Activated CD8-positive, alpha-beta memory T cell treated with anti-CD3 and anti-CD28 coated beads for 1 hour (primary cell): ENCODE measurements around the gene NAGS.
"Not testable (repeated sequence)": the region's sequence is repeated elsewhere in the genome, so short reads cannot be mapped to it uniquely, and the experiment has no call there.

Source experiments
- DNase-seq, 2 donors: peaks; one replicate each; pipeline ENCODE4 v3.0.0-alpha.2; 2020; ENCODE audit warnings: low read depth in 1 of 2; ENCODE audit errors: extremely low read depth in 1 of 2

NAGS gene

DNA sequence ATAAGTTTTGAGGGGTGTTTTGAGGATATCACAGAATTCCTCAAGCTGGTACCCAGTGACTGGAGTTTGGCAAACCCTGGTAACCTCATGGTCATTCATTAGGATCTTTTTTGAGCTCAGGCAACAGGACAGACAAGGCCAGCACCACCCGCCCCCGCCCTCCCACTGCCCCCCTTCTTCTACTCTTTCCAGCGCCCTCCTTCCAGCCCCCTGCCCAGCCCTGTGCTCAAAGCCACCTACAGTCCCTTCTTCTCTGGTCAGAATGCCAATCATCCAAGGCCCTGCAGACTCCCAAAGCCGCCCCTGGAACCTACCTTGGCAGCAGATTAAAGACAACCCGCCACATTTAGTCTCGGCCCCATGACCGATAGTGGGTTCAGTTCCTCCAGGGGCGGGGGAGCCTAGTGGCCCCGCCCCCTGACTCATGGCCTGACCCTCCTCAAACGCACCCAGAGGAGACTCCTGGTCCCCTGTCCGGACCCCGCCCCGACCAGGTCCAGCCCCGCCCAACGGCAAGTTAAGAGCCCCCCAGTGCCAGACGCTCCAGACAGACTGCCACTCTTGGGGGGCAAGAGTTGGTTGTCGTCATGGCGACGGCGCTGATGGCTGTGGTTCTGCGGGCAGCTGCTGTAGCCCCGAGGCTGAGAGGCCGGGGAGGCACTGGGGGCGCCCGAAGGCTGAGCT is at the start of gene NAGS:
NAGS (plus strand) TSS at position 546 of the 684 bp plus-strand sequence; CDS start at position 588, 42 bp downstream.
- DNase-seq, result no peak

DNA sequence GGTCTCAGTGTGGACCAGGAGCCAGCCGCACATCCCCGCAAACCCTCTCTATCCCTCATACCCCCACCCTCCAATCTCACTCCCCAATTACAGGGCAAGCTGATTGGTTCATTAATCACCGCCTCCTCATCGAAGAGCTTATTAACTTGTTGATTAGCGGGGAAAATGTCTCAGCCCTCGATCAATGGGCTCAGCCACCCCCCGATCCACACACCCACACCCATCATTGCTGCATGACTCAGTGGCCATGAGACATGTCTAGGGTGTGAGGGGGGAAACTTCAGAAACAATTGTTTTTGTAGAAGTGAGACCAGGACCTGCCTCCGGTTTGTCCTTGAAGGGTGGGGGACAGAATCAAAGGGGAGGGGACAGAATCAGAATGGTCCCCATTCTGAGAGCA is 48.2 kb upstream of the NAGS start:
- DNase-seq, result no peak

- DNase-seq, result no peak
Measured at GRCh38 chr17:43958748-43959352, 45.6 kb upstream of the NAGS start.

DNA sequence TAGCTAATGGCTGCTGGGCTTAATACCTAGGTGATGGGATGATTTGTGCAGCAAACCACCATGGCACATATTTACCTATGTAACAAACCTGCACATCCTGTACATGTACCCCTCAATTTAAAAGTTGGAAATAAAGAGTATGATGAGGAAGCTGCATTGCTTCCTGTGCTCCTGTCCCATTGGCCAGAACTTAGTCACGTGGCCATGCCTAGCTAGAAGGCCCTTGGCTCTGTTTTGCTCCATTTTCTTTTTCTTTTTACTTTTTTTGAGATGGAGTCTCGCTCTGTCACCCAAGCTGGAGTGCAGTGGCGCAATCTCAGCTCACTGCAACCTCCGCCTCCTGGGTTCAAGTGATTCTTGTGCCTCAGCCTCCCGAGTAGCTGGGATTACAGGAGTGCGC is 43.1 kb upstream of the NAGS start:
- not testable (repeated sequence) for DNase-seq

GRCh38 chr17:43961954-43962353 is 42.5 kb upstream of the NAGS start:
- no peak for DNase-seq

DNA sequence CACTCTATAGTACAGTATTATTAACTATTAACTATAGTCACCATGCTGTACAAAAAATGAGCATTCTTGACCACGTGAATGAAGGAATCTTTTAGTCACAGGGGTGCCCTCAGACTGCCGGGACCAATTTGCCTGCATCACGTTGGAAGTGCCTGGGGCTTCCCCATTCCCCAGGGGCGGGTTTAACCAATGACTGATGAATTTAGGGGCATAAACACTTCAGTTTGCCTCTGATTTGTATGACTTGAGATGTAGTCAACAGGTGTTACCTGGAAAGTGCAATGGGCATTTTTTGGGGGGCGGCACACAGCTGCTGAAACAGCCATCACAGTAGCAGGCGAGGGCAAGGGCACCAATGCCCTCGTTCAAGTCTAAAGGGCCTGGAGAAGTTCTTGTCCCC is 41.9 kb upstream of the NAGS start:
- no peak for DNase-seq

DNA sequence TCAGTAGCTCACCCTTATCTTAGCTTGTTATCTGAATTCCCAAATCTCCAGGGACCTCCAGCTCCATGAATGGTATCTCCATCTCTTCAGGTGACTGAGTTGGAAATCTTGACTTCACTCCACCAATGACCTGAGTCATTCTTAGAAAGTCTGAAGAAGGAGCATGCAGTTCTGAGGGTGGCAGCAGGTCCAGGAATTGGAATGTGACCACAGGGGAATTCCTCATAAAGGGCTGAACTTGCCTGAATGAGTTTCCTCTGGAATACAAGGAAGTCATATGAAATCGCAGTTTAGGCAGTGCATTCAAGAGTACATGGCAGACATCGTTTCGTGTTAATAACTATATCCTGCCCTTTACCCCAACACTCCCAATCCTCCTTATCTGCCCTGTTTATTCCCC is 38.1 kb upstream of the NAGS start:
- no peak for DNase-seq

DNA sequence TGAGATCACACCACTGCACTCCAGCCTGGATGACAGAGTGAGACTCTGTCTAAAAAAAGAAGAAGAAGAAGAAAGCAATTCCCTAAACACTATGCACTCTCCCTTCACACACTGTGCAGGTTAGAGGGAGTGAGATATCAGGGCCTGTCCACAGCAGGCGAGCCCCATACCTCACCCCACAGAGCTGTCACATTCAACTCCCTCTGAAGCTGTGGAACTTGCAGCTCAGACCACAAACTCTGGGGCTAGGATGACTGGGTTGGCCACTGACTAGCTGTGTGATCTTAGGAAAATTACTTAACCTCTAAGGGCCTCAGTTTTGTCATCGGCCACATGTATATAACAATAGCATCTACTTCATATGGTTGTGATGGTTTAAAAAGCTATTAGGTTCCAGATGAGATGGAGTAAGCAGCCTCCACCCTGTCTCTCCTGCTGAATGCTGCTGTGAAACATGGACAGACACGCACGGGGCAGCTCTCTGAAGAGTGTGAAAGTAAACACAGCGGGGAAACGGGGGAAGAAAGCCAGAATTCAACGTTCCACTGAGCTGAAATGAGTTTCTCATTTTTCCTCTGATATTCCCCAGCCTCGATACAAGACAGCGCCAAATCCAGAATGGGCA is 37.1 kb upstream of the NAGS start:
- DNase-seq, result no peak

- no peak for DNase-seq
Measured at GRCh38 chr17:43970366-43970765, 34.1 kb upstream of the NAGS start.

DNA sequence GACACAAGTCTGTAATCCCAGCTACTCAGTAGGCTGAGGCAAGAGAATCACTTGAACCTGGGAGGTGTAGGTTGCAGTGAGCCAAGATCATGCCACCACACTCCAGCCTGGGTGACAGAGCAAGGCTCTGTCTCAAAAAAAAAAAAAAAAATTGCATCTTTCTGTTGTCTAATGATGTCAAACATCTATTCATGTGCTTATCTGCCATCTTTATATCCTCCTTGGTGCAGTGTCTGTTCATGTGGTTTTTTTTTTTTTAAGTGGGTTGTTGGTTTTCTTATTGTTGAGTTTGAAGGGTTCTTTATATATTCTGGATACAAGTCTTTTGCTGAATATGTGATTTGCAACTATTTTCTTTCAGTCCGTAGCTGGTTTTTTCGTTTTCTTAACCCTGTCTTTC is 33.0 kb upstream of the NAGS start:
- DNase-seq, result not testable (repeated sequence)

GRCh38 chr17:43972444-43973212 is 31.8 kb upstream of the NAGS start:
- DNase-seq, result not testable (repeated sequence)

GRCh38 chr17:43974382-43975266 is 29.8 kb upstream of the NAGS start:
- no peak for DNase-seq

DNA sequence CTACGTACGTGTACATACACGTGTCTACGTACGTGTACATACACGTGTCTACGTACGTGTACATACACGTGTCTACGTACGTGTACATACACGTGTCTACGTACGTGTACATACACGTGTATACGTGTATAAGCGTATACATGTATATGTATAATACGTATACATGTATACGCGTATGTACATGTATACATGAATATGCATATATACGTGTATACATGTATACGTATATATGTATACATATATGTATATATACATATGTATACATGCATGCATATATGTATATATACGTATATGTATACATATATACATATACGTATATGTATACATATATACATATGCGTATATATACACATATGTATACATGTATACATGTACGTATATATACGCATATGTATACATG is 28.5 kb upstream of the NAGS start:
- DNase-seq, result no peak

DNA sequence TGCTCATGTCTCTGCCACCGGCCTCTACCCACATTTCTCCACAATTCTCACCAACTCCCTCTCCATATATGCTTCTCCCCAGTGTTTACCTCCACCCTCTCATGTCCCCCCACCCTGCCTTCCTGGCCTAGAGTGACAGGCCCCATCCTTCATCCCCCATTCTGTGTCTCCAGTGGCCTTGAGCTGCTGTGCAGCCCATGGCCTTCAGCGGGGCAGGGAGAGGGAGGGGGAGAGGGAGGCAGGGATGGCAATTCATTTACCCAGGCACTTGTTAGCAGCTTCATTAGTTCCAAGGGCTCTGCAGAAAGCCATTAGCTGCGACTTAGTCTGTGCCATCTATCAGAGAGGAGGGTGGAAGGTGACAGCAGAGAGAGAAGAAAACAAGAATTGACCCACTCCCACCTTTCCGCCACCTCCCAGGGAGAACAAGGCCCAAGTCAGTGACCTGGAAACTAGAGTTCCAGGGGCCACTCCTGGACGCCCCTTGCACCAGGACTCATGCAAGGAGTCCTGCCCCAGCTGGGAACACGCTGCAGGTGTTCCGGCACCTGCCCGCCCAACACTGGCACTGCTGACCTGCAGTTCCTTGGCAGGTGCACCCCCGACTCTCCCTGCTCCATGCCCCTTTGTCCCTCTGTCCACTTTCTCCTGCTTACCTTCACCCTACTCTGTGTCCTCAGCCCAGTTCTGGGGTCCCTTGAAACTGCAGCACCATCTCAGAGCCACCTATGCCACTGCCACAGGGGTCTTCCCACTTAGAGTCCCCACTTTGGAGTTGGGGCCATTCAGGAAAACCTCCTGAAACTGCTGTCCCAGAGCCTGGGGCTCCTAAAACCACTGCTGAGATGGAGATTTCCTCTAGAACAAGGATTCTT is 27.2 kb upstream of the NAGS start:
- DNase-seq, result no peak

- no peak for DNase-seq
Measured at GRCh38 chr17:43978078-43978477, 26.3 kb upstream of the NAGS start.

- DNase-seq, result no peak
Measured at GRCh38 chr17:43979011-43979410, 25.4 kb upstream of the NAGS start.

- no peak for DNase-seq
Measured at GRCh38 chr17:43979671-43980070, 24.8 kb upstream of the NAGS start.

DNA sequence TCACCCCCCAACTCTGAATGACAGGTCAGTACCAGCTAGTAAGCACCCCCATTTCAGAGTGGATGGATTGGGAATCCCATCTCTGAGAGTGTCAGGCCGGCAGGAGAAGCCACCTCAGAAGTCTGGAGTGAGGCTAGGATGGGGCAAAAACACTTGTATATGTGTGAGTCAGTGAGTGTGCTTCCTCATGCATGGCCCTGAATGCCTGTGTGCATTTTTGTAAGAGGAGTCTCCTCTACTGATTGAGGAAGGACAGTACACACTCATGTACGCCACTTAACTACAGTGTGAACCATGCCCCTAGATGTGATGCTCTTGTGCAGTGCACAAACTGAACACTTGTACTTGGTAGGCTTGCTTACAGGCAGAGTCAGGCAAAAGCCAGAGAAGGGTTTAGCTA is 22.3 kb upstream of the NAGS start:
- no peak for DNase-seq

DNA sequence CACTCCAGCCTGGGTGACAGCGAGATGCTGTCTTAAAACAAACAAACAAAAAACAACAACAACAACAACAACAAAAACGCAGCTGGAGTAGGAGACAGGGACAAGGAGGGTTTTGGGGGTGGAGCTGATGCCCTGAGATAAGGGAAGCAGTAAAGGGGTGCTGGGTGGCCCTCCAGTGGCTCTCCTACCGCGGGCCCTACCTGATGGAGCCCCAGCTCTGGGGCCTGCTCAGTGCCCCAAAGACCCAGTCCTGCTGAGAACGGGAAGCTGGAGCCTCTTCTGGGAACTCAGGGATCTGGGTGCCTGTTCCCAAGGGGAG is 21.3 kb upstream of the NAGS start:
- DNase-seq, result no peak
